Loucy (cell line): ENCODE measurements around the gene ELOVL6.

ENCODE experiments used
- H2AFZ ChIP-seq: fragments of 200-600 bp; sonication (generic); 2 replicates; pipeline ENCODE4 v1.6.0; 2016; ENCODE audit warnings: antibody characterized with exemption, mild to moderate bottlenecking, low read length, moderate library complexity
- H3F3A ChIP-seq: fragments of 200-600 bp; 2 replicates; pipeline ENCODE4 v1.6.0; 2016; ENCODE audit warnings: antibody characterized with exemption, low read depth, mild to moderate bottlenecking
- H3K27me3 ChIP-seq: fragments of 200-600 bp; sonication (generic); 2 replicates; pipeline ENCODE4 v1.6.1; 2014; ENCODE audit warnings: low read length, mild to moderate bottlenecking; ENCODE audit not compliant: insufficient read depth, poor library complexity, severe bottlenecking
- H3K36me3 ChIP-seq: fragments of 200-600 bp; sonication (generic); 2 replicates; pipeline ENCODE4 v1.6.1; 2016; ENCODE audit warnings: low read length; ENCODE audit not compliant: insufficient read depth
- H3K4me1 ChIP-seq: fragments of 200-600 bp; sonication (generic); 2 replicates; pipeline ENCODE4 v1.5.1; 2014; ENCODE audit warnings: low read length, mild to moderate bottlenecking; ENCODE audit not compliant: insufficient read depth, poor library complexity, severe bottlenecking
- H3K4me2 ChIP-seq: fragments of 200-600 bp; sonication (generic); 2 replicates; pipeline ENCODE4 v1.6.0; 2014; ENCODE audit warnings: antibody characterized with exemption, low read length, low read depth, mild to moderate bottlenecking; ENCODE audit not compliant: poor library complexity, severe bottlenecking
- H3K4me3 ChIP-seq: fragments of 200-600 bp; sonication (generic); 2 replicates; pipeline ENCODE4 v1.5.1; 2014; ENCODE audit warnings: low read length, mild to moderate bottlenecking, mixed read lengths; ENCODE audit not compliant: poor library complexity, severe bottlenecking
- H3K79me2 ChIP-seq: fragments of 200-600 bp; sonication (generic); 2 replicates; pipeline ENCODE4 v1.6.1; 2014; ENCODE audit warnings: low read length; ENCODE audit not compliant: insufficient read depth
- H3K9ac ChIP-seq: fragments of 200-600 bp; sonication (generic); 2 replicates; pipeline ENCODE4 v1.6.0; 2014; ENCODE audit warnings: mild to moderate bottlenecking, low read depth, low read length, moderate library complexity; ENCODE audit not compliant: poor library complexity, severe bottlenecking
- H3K9me2 ChIP-seq: fragments of 200-600 bp; sonication (generic); replicated peaks from 2 replicates; pipeline ENCODE4 v1.6.1; 2016; ENCODE audit warnings: low read depth, low read length, mixed read lengths
- H3K9me3 ChIP-seq: fragments of 200-600 bp; sonication (generic); 2 replicates; pipeline ENCODE4 v1.6.1; 2014; ENCODE audit warnings: mild to moderate bottlenecking, antibody characterized with exemption, low read length, low read depth; ENCODE audit not compliant: insufficient read depth
- H4K20me1 ChIP-seq: fragments of 200-600 bp; sonication (generic); 2 replicates; pipeline ENCODE4 v1.6.0; 2014; ENCODE audit warnings: antibody characterized with exemption, low read length, mild to moderate bottlenecking; ENCODE audit not compliant: insufficient read depth, poor library complexity, severe bottlenecking
- CTCF ChIP-seq: fragments of 200-600 bp; sonication (generic); conservative IDR thresholded peaks from 2 replicates; pipeline ENCODE4 v1.5.1; 2014; ENCODE audit warnings: mild to moderate bottlenecking, antibody characterized with exemption, low read length
- EZH2phosphoT487 ChIP-seq: fragments of 200-600 bp; IDR thresholded peaks from 2 replicates; pipeline ENCODE4 v1.6.1; 2018; ENCODE audit warnings: antibody characterized with exemption, mild to moderate bottlenecking, moderate library complexity, borderline replicate concordance

Gene ELOVL6

DNA sequence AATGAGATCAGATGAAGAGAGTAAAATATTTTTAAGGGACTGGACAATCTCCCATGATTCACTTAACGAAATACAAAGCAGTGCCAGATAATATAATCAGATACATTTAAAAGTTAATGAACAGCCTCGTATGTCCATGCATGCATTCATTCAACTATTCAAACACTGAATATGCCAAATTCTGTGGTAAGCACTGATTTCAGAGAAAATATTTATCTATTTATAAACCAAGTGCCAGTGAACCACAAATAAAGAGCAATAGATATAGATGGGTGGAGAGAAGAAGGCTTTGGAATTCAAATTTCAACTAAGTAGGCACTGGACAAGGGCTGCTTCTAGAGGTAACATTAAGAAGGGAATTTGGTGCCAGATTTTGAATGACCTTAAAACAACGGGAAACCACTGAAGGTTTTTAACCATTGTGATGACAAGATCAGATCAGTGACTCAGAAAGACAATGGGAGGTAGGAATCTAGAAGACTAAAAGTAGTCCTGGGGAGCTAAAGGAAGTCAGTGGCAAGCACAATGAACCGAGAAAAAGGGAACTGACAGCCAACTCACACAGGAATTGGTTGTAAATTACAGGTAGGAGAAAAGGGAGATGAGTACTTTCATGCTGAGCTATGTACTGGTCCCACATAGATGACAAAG is 14.2 kb downstream of the ELOVL6 start:
- peaks cover 65% of the 10 kb centered on the region for H3K79me2 ChIP-seq
- H3K9ac ChIP-seq = no peak overlapping the region

DNA sequence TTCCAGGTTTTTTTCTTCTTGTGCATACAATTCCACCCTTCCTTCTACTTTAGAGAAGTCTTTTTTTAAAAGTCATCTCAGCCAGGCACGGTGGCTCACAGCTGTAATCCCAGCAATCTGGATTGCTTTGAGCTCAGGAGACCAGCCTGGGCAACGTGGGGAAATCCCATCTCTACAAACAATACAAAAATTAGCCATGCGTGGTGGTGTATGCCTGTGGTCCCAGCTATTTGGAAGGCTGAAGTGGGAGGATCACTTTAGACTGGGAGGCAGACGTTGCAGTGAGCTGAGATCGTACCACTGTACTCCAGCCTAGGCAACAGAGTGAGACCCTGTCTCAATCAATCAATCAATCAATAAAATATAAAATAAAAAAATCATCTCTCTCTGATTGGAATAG is 14.8 kb downstream of the ELOVL6 start:
- Histone ChIP-seq H3F3A (no peaks in the 10 kb centered on the region), H3K9ac (no peak overlapping the region), H2AFZ (no peak overlapping the region), H3K4me2 (no peak overlapping the region), H3K4me1 (peaks cover 10% of the 10 kb centered on the region), H3K27me3 (no peaks in the 10 kb centered on the region), H3K4me3 (no peak overlapping the region), H3K9me2 (no peaks in the 10 kb centered on the region), H3K36me3 (peaks cover 13% of the 10 kb centered on the region; the same call in 1 of the 2 replicates), H3K79me2 (peaks cover 64% of the 10 kb centered on the region), H3K9me3 (no peaks in the 10 kb centered on the region), H4K20me1 (no peaks in the 10 kb centered on the region)
- TF ChIP-seq CTCF (no peak), EZH2phosphoT487 (no peak)

More for the DNA sequence above, 14.2 kb downstream of the ELOVL6 start:
- Histone ChIP-seq H3K9me3 (no peaks in the 10 kb centered on the region), H3K4me1 (peaks cover 10% of the 10 kb centered on the region), H3K4me3 (no peak overlapping the region), H3F3A (no peaks in the 10 kb centered on the region), H2AFZ (no peak overlapping the region), H3K36me3 (peaks cover 8% of the 10 kb centered on the region; the same call in 1 of the 2 replicates), H3K4me2 (no peak overlapping the region), H4K20me1 (no peaks in the 10 kb centered on the region), H3K9me2 (no peaks in the 10 kb centered on the region), H3K27me3 (no peaks in the 10 kb centered on the region)
- TF ChIP-seq CTCF (no peak), EZH2phosphoT487 (no peak)

DNA sequence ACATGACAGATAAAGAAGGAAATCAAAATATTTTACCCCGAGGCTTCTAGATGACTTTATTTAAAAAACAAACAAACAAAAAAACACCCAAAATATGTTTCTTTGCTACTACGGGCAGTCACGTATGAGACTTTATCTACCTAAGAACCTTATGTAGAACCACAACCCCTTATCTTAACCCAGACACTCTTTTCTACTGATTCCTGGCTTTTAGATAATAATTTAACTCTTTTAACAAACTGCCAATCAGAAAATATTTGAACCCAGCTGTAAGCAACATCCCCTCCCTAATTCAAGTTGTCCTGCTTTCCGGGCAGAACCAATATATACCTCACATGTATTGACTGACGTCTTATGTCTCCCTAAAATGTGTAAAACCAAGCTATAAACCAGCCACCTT is 15.4 kb downstream of the ELOVL6 start:
- Histone ChIP-seq H3K9ac (no peak overlapping the region), H2AFZ (no peak overlapping the region), H3K9me3 (no peaks in the 10 kb centered on the region), H3K36me3 (peaks cover 19% of the 10 kb centered on the region; the same call in 1 of the 2 replicates), H3F3A (no peaks in the 10 kb centered on the region), H3K4me3 (no peak overlapping the region), H3K9me2 (no peaks in the 10 kb centered on the region), H3K27me3 (no peaks in the 10 kb centered on the region), H3K4me2 (no peak overlapping the region), H3K4me1 (peaks cover 10% of the 10 kb centered on the region), H4K20me1 (no peaks in the 10 kb centered on the region), H3K79me2 (peaks cover 70% of the 10 kb centered on the region)
- TF ChIP-seq EZH2phosphoT487 (no peak), CTCF (no peak)
